ENCODE data around the gene ATL1.
"Not testable (repeated sequence)": the region's sequence is repeated elsewhere in the genome, so short reads cannot be mapped to it uniquely, and the experiment has no call there.

Gene ATL1

DNA sequence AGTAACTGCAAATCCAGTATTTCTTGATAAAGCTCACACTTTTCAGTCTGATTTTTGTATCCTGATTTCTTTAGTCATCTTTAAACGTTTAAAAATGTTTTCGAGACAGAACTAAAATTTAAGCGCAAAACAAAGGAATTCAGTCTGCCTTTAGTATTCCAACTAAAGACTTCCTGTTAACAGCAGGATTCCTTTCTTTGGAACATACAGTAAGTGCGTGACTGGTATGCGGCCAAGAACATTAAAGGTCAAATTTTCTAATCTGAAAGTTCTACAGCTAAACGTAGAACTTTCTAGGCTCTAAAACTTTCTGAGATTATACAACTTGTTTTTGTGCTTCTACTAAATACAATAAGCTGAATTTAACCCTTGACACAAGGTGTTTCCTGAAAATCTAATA is 98.3 kb downstream of the ATL1 start:
- DNase-seq (ENCODE audit: low read depth), result peak; percentile 74

GRCh38 chr14:50659327-50659974 is 99.5 kb downstream of the ATL1 start:
- DNase-seq (ENCODE audit: low read depth), result no peak

- DNase-seq (ENCODE audit: low read depth), result not testable (repeated sequence)
Measured at GRCh38 chr14:50664579-50664978, 104.6 kb downstream of the ATL1 start.

DNA sequence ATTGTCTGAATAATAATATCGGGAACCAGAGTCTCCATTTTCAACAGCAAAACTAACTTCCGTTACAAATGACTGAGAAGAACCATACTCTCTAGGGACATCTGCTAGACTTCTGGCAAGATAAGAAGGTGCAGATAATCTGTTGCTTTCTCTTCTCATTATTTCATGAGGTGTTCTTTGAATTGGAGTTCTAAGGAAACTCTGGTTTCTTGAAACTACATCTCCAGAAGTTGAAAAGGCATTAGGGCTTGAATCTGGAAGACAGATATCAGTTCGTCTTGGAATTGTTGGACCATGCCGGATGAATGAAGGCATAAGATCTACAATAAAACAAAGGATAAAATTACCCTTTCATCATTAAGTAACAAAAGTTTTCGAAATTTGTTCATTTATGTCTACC is 105.4 kb downstream of the ATL1 start:
- not testable (repeated sequence) for DNase-seq (ENCODE audit: low read depth)

DNA sequence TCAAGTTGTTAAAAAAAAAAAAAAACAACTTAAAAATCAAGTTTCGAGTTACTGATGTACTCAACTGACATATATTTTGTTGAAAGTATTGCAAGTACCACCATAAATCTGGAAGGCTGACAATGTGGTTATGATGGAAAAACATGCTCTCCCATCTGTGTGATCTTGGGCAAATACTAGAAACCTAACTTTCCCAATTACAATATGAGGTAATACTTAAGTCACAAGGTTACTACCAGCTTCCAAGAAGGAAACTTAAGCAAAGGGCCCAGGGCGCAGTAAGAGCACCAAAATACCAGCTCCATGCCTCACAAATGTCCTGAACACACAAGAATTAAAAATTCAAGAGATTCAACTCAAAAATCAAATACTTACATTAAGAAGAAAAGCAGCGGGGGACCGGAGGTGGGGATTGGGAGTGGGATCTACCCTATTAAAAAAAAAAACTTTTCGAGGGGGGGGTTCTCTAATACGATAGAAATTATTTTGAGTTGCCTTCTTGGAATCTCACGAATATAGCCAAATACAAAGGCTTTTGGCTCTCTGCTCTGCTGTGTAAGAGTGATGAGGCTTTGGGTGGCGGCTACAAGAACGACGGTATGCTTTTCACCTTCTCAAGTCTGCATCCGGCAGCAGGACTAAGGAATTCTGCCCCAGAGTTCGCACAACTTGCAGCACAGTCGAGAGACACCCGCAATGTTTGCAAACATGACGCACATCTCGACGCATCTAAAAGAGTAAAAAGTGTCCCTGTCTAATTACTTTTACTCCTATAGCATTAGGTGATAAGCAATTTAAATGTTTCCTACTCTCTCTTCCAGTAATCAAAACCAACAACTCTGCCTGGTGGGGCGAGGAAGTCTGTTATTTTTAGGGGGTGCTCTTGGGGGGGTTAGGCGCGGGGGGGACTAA is 107.1 kb downstream of the ATL1 start:
- peak; percentile 81 for DNase-seq (ENCODE audit: low read depth)

DNA sequence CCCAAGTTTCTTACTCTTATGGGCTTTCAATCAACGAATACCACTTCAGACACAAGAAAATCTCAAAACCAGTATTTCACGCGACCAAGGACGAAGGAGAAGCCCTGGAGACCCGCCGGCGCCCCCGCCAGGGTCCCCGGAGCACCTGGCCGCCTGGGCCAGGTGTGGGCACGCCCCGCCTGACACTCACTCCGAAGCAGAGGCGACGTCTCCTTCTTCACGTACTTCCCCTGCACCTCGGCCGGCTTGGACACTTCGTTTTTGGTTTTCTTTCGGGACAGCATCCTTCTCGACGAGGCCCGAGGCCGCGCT is 107.7 kb downstream of the ATL1 start:
- DNase-seq (ENCODE audit: low read depth), result no peak

GRCh38 chr14:50667996-50668825 is 108.3 kb downstream of the ATL1 start, which contains the start of gene SAV1:
Gene SAV1, minus strand, starts transcription at chr14:50668306. Its CDS starts 339 bp downstream, at chr14:50667967.
- peak; percentile 77 for DNase-seq (ENCODE audit: low read depth)

GRCh38 chr14:50668826-50669143 is 108.8 kb downstream of the ATL1 start:
- no peak for DNase-seq (ENCODE audit: low read depth)

DNA sequence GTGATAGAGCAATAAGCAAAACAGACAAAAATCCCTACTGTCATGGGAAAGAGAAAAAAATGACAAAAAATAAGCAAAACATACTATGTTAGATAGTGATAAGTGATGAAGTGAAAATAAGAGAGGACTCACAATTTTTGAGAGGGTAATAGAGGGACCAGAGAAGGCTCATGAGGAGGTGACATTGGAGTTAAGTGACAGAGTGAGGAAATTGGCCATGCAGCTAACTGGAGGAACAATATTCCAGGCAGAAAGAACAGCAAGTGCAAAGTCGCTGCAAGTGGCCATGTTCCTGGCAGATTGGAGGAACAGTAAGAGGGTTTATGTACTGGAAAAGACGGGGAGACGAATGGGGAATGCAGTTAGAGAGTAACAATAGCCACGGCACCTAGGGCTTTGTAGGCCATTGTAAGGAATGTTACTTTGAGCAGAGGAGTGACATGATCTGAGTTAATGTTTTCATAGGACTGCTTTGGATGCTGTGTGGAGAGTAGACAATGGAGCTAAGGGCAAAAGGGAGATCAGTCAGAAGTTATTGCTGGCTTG is 109.6 kb downstream of the ATL1 start:
- DNase-seq (ENCODE audit: low read depth), result no peak

GRCh38 chr14:50670196-50670865 is 110.4 kb downstream of the ATL1 start:
- DNase-seq (ENCODE audit: low read depth), result peak; percentile 24

- DNase-seq (ENCODE audit: low read depth), result no peak
Measured at GRCh38 chr14:50670866-50671256, 110.9 kb downstream of the ATL1 start.

- no peak for DNase-seq (ENCODE audit: low read depth)
Measured at GRCh38 chr14:50675597-50675996, 115.7 kb downstream of the ATL1 start.

DNA sequence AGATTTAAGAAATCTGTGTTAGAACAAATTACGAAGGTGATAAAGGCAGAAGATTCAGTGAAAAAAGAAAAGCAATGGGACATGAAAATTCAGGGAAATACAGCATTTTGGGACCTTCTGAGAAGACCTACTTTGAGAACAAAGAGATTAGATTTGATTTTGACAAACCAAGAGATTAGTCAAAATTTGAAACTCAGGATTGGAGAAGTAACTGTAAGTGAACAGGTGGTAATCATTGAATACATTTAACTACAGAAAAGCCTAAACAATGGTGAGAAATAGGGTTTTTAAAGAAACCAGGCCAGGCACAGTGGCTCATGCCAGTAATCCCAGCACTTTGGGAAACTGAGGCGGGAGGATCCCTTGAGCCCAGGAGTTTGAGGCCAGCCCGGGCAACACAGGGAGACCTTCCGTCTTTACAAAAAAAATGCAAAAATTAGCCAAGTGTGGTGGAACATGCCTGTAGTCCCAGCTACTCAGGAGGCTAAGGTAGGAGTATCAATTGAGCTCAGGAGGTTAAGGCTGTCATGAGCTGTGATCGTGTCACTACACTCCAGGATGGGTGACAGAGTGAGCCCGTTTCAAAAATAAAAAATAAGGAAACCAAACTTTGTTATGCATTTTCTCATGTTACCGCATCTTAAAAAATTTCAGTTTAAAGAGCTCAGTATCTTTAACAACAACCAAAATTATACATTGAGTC is 117.0 kb downstream of the ATL1 start:
- no peak for DNase-seq (ENCODE audit: low read depth)

GRCh38 chr14:50677527-50678063 is 117.7 kb downstream of the ATL1 start:
- DNase-seq (ENCODE audit: low read depth), result peak; percentile 70

GRCh38 chr14:50678163-50678562 is 118.2 kb downstream of the ATL1 start:
- no peak for DNase-seq (ENCODE audit: low read depth)

DNA sequence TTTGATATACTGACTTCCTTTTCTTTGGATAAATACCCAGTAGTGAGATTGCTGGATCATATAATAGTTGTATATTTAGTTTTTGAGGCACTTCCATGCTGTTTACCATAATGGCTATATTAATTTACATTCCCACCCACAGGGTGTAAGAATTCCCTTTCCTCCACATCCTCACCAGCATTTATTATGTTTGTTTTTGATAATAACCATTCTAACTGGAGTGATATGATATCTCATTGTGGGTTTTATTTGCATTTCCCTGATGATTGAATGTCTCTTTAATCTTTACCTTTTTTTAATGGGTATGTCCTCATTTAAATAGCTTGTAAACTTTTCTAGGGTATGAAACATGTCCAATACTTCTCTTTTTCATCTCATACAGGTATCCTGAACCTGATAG is 119.7 kb downstream of the ATL1 start:
- DNase-seq (ENCODE audit: low read depth), result no peak

Measured in iris pigment epithelial cell (primary cell).